Small intestine (tissue), 7 donors: ENCODE data around the gene STAMBPL1. TPM values are rescaled to one million over a fixed set of nuclear protein-coding genes. Genes with fewer than 3 reads are reported as not detected.

Source experiments
- DNase-seq, 2 donors: peaks; one replicate each; pipeline versions ENCODE4 v3.0.0 to v3.0.0-alpha.2; 2013
- FAIRE-seq: peaks from 2 replicates; lab custom pipeline; 2012; peaks lifted over from hg19 to GRCh38; lab: Jason Lieb, UNC
- H3K27ac ChIP-seq, 3 donors: one replicate each; pipeline ENCODE4 v1.5.1; 2013; ENCODE audit warnings: low read length in 2 of 3, mild to moderate bottlenecking in 2 of 3, control low read depth in 1 of 3, inconsistent platforms in 1 of 3, low read depth in 1 of 3, moderate library complexity in 1 of 3
- H3K27me3 ChIP-seq, 3 donors: one replicate each; pipeline ENCODE4 v1.6.1; 2013; ENCODE audit warnings: low read length in 3 of 3, inconsistent platforms in 1 of 3; ENCODE audit not compliant: control insufficient read depth in 3 of 3, insufficient read depth in 3 of 3
- H3K36me3 ChIP-seq, 3 donors: one replicate each; pipeline ENCODE4 v1.6.1; 2013; ENCODE audit warnings: low read length in 3 of 3, inconsistent platforms in 1 of 3, low read depth in 1 of 3, mild to moderate bottlenecking in 1 of 3, moderate library complexity in 1 of 3; ENCODE audit not compliant: control insufficient read depth in 3 of 3, insufficient read depth in 2 of 3
- H3K4me1 ChIP-seq, 3 donors: one replicate each; pipeline ENCODE4 v1.6.1; 2013; ENCODE audit warnings: low read length in 2 of 3, inconsistent platforms in 1 of 3, low read depth in 1 of 3, mild to moderate bottlenecking in 1 of 3, moderate library complexity in 1 of 3; ENCODE audit not compliant: control insufficient read depth in 3 of 3, insufficient read depth in 2 of 3
- H3K4me3 ChIP-seq, 3 donors: one replicate each; pipeline ENCODE4 v1.5.1; 2013; ENCODE audit warnings: low read length in 3 of 3, control low read depth in 1 of 3, inconsistent platforms in 1 of 3, low read depth in 1 of 3, mild to moderate bottlenecking in 1 of 3, moderate library complexity in 1 of 3
- H3K9me3 ChIP-seq, 2 donors: one replicate each; pipeline ENCODE4 v1.6.1; 2013; ENCODE audit warnings: low read depth in 1 of 2, low read length in 1 of 2; ENCODE audit not compliant: control insufficient read depth in 2 of 2, insufficient read depth in 1 of 2
- WGBS, 3 donors: extraction: QIAGEN DNeasy Blood & Tissue Kit; methylation state at CpG; one replicate each; pipeline ENCODE4 v1.1.7; 2013; 5-methylcytosine and 5-hydroxymethylcytosine counted together
- polyA plus RNA-seq, 4 donors: library from polyadenylated mRNA; stranded (reverse) in 3 of 4; unstranded in 1 of 4; fragments of 200-250 nt in 3 of 4; fragments of 120-200 nt in 1 of 4; gene quantifications; one replicate each; pipeline versions ENCODE4 v1.2.1 to v1.2.3, GENCODE V29; 2013
- donor health status: healthy with polysubstance abuse.
- donor health status: control.
- donor health status: control.
- donor health status: Bipolar disorder and iron deficiency.
- donor health status: healthy.

The STAMBPL1 gene
- polyA plus RNA-seq, 4 donors: 2.9 to 27.7 (median 9.4) TPM

GRCh38 chr10:88954458-88955083 is 74.5 kb downstream of the STAMBPL1 start:
- DNase-seq: no peak
- Histone ChIP-seq H3K9me3 (no peaks in the 10 kb centered on the region), H3K27ac (no peak overlapping the region), H3K27me3 (no peaks in the 10 kb centered on the region), H3K4me3 (no peak overlapping the region), H3K4me1 (peaks cover 0 to 4% (median 0%) of the 10 kb centered on the region in 3 donors), H3K36me3 (peaks cover 0 to 8% (median 0%) of the 10 kb centered on the region in 3 donors)
- 91 to 96% (median 95%) methylated on average over 4 of the region's 4 CpGs for WGBS, 3 donors
- no peak for FAIRE-seq

- Histone ChIP-seq H3K27me3 (no peaks in the 10 kb centered on the region), H3K36me3 (peaks cover 0 to 3% (median 0%) of the 10 kb centered on the region in 3 donors), H3K27ac (no peak overlapping the region), H3K4me1 (peaks cover 0 to 4% (median 0%) of the 10 kb centered on the region in 3 donors), H3K4me3 (no peak overlapping the region), H3K9me3 (no peaks in the 10 kb centered on the region)
- DNase-seq (peak; percentile 46 to 62), FAIRE-seq (no peak)
- 3 to 63% (median 29%) methylated on average over 1 of the region's 1 CpG for WGBS, 3 donors
Measured at GRCh38 chr10:88957381-88957780, 77.3 kb downstream of the STAMBPL1 start.

GRCh38 chr10:88958721-88959120 is 78.7 kb downstream of the STAMBPL1 start:
- DNase-seq: no peak
- Histone ChIP-seq H3K4me1 (peaks cover 0 to 4% (median 0%) of the 10 kb centered on the region in 3 donors), H3K27me3 (no peaks in the 10 kb centered on the region), H3K4me3 (no peak overlapping the region), H3K9me3 (no peaks in the 10 kb centered on the region), H3K27ac (no peak overlapping the region), H3K36me3 (no peaks in the 10 kb centered on the region)
- no peak for FAIRE-seq
- 93 to 99% (median 96%) methylated on average over 6 of the region's 6 CpGs for WGBS, 3 donors

GRCh38 chr10:88960802-88961201 is 80.8 kb downstream of the STAMBPL1 start:
- no peaks in the 10 kb centered on the region for H3K36me3 ChIP-seq
- 77 to 90% (median 84%) methylated on average over 1 of the region's 1 CpG for WGBS, 3 donors
- H3K4me1 ChIP-seq: peaks cover 0 to 4% (median 0%) of the 10 kb centered on the region in 3 donors
- H3K27ac ChIP-seq: no peak overlapping the region
- FAIRE-seq (no peak), DNase-seq (no peak)
- no peak overlapping the region for H3K4me3 ChIP-seq
- H3K9me3 ChIP-seq: no peaks in the 10 kb centered on the region
- no peaks in the 10 kb centered on the region for H3K27me3 ChIP-seq

GRCh38 chr10:88961266-88961665 is 81.2 kb downstream of the STAMBPL1 start:
- no peak for DNase-seq
- Histone ChIP-seq H3K4me1 (peaks cover 0 to 4% (median 0%) of the 10 kb centered on the region in 3 donors), H3K9me3 (no peaks in the 10 kb centered on the region), H3K36me3 (no peaks in the 10 kb centered on the region), H3K27me3 (no peaks in the 10 kb centered on the region), H3K27ac (no peak overlapping the region), H3K4me3 (no peak overlapping the region)
- FAIRE-seq: no peak

- Histone ChIP-seq H3K4me1 (no peaks in the 10 kb centered on the region), H3K4me3 (no peak overlapping the region), H3K9me3 (no peaks in the 10 kb centered on the region), H3K27ac (no peak overlapping the region), H3K36me3 (no peaks in the 10 kb centered on the region), H3K27me3 (no peaks in the 10 kb centered on the region)
- FAIRE-seq: no peak
- DNase-seq: no peak
- 70 to 82% (median 71%) methylated on average over 2 of the region's 2 CpGs for WGBS, 3 donors
Measured at GRCh38 chr10:88962336-88962735, 82.3 kb downstream of the STAMBPL1 start.

- FAIRE-seq: no peak
- no peak overlapping the region for H3K27ac ChIP-seq
- H3K36me3 ChIP-seq: no peaks in the 10 kb centered on the region
- no peaks in the 10 kb centered on the region for H3K27me3 ChIP-seq
- WGBS, 3 donors: 91 to 97% (median 97%) methylated on average over 2 of the region's 2 CpGs
- no peak overlapping the region for H3K4me3 ChIP-seq
- no peaks in the 10 kb centered on the region for H3K4me1 ChIP-seq
- H3K9me3 ChIP-seq: no peaks in the 10 kb centered on the region
- no peak for DNase-seq
Measured at GRCh38 chr10:88963318-88963717, 83.3 kb downstream of the STAMBPL1 start.

- peak in 1 of 2 donors; percentile 35 for DNase-seq
- Histone ChIP-seq H3K9me3 (no peaks in the 10 kb centered on the region), H3K36me3 (no peaks in the 10 kb centered on the region), H3K27ac (no peak overlapping the region), H3K4me1 (no peaks in the 10 kb centered on the region), H3K4me3 (no peak overlapping the region), H3K27me3 (no peaks in the 10 kb centered on the region)
- FAIRE-seq: no peak
- 43 to 62% (median 45%) methylated on average over 1 of the region's 1 CpG for WGBS, 3 donors
Measured at GRCh38 chr10:88964360-88964759, 84.3 kb downstream of the STAMBPL1 start.
